Measurements from ENCODE around the gene GAREM1.
"Not testable (repeated sequence)": the region's sequence is repeated elsewhere in the genome, so short reads cannot be mapped to it uniquely, and the experiment has no call there.

Gene GAREM1

DNA sequence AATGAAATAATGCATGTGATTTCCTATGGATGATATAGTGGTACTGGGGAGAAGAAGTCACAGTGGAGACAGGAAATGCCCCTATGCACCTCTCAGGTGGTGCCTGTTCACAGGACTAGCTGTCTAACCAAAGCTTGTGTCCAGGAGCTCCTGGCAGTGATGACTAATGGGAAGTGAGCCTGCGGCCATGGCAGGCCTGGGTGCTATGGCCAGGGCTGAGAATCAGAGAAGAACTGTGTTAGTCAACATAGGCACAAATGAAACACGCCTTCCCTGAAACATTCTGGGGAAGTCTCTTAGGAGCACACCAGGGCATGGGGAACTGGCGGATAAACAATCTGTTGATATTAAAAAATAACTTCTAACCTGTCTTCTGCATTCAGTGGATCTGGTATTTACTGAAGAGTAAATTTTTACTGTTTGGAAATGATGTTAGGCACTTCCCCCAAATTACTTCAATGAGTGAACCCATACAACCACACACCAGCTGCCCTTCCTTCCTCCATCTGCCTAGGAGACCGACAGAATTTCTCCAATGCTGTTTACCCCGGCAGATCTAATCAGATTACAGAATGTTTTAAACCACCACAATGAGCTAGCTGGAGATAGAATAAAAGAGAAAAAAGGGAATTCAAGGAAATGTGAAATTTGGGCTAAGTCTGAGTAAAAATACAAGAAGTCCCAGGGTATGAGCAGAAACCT is 213.4 kb downstream of the GAREM1 start:
- no peak for DNase-seq (ENCODE audit: low read depth)

DNA sequence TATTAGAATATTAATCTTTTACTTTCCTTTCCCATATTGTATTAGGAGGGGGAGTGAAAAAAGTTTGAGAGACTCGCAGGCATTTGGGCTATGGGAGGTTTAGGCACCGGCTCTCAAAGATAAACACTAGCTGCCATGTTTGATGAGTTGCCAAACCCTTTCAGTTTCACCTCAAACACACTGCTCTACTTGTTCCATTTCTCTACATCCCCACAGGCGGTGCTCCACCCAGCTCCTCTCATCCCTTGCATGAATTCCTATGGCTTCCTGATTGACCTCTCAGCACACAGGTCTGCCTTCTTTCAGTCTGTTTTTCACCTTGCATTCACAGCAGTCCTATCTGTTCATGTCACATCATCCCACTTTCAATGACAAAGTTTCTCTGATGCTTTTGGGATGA is 215.1 kb downstream of the GAREM1 start:
- DNase-seq (ENCODE audit: low read depth), result no peak

DNA sequence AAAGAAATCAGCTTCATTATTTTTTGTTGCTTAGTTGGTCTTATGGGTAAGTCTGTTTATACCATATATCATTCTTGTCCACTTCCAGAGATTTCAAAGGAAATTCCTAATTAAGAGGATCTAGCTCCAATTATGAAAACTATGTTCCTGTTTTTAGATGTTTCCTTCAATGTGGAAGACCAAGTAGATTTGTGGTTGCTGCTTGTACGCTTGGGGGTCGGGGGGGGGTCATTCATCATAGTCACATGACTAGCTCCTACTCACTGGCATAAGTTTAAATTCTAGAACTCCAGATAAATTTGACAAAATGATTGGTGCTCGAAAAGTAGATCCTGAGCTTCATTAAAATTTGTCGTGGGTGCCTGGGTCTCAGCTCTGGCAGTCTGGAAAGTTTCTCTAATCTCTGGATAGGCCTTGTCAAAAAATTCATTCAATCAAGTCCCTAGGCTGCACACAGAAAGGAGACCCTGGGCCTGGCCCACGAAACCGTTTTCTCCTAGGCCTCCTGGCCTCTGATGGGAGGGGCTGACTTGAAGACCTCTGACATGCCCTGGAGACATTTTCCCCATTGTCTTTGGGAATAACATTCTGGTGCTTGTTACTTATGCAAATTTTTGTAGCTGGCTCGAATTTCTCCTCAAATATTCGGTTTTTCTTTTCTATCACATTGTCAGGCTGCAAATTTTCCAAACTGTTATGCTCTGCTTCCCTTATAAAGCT is 218.4 kb downstream of the GAREM1 start:
- no peak for DNase-seq (ENCODE audit: low read depth)

DNA sequence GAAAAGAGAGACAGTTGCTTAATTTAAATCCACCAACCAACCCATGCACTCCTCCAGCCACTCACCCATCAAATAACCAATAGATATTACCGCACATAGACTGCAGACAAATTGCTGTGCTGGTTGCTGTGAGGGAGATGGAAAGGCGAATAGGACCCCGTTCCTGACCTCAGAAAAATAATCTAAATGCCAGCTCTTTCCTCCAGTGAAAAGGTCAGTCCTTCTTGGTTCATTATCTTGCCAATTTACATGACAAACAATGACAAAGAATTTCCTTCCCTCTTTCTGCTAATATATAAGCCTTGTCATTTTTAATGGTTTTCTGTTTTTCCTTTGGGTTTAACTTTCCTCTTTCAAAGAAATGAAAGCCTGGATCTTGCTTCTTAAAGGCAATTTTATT is 219.2 kb downstream of the GAREM1 start:
- DNase-seq (ENCODE audit: low read depth), result no peak

DNA sequence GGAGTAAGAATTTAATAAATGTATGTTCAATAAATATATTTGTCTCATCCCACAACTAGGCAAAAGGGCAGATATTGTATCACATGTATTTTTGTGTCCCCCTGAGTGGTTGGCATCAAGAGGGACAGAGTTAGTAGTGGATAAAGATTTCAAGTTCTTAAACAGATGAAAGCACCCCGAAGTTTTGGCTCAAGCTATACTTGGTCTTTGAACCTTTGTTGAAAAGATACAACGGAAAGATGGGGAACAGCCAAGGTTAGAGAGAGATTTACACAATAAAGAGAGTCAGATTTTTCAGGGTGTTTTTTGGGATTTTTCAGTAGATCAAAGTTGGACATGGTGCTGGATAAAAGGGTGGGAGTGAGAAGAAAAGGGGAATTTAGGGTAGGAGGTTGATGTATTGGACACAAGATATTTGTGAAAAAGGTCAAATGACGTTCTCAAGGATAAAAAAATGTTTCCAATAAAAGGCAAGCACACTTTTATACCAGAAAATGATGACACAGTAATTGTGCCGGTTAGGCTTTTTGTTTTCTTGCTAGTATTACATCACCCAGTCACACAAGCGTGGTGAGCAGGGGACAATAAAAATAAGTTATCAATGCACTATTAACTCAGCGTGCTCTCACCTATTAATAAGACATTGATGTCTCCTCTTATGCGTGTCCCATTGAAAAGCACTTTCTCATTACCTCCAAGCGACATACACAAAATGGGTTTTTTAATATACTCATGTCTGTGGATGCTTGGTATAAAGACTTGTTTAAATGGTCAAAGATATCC is 221.3 kb downstream of the GAREM1 start:
- DNase-seq (ENCODE audit: low read depth), result no peak

DNA sequence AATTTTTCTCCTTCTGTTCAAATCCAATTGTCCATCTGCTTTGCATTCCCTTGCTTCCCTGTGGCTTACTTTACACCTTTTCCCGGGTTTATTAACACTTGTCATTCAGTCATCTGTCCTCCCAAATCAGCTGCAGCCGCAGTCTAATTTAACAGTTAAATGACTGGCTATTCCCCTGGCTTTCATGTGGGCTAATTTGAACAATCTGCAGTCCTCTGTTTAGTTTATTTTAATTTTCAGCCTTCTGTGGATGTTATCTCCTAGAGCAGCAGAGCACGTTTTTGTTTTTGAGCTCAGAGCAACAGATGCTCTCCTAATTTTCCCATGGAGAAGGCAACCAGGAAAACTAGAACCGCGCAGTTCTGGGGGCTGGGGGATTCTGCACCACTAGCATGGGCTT is 225.8 kb downstream of the GAREM1 start:
- no peak for DNase-seq (ENCODE audit: low read depth)

DNA sequence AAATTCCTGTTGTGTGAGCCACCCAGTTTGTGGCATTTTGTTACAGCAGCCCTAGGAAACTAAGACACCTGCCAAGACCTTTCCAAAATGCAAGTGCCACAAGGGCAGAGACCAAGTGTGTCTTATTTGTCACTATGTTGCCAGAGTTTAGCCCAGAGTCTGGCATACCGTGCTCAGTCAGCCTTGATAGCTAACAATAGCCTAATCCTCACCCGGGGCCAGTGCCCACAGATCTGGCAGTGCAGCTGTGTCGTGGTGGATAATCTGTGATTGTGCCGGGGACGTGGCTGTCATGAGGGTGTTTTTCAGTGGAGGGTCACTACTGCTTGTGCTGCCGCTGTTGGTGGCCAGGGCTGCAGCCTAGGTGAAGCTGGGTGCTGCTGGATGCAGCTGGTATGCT is 227.3 kb downstream of the GAREM1 start:
- DNase-seq (ENCODE audit: low read depth), result no peak

DNA sequence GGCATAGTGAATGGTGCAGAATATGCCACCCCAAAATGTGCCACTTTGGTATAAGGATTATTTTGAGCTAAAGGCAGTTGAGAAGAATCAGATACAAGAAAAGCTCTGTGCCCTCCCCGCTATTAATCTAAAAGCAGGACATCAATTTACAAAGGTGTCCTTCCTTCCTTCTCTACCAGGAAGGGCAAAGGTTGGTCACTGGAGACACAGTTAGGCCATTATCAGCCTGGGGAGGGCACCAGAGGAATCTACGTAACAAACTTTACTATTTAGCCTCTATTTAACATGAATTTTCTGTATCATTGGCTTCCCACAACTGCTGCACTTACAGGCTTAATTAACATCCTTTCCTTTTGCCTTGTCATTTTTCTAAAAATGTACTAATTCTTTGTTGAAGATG is 228.3 kb downstream of the GAREM1 start:
- no peak for DNase-seq (ENCODE audit: low read depth)

DNA sequence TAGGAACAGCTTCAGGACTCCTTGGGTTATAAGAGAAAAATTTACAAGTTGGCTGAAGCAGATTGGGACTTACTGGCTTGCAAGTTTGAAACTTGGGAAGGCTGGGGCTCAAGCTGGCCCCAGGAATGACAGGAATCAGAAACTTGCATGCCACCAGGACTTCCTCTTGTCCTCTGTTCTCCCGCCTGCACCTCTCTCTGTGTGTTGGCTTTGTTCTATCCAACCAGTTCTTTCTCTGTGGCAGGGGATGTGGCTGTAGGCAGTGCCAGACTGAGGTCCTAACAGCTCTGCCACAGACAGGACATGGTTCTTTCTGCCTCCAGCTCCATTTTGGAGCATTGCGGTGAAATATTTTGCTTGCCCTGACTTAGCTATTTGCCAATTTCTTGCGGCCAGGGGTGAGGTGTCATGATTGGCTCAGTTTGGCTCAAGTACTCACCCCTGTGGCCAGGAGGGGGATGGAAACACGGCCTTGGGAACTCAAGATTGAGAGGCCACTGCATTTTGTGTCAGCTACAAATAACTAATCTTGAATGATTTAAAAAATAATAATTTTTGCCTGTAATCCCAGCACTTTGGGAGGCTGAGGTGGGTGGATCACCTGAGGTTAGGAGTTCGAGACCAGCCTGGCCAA is 231.9 kb downstream of the GAREM1 start:
- DNase-seq (ENCODE audit: low read depth), result no peak

DNA sequence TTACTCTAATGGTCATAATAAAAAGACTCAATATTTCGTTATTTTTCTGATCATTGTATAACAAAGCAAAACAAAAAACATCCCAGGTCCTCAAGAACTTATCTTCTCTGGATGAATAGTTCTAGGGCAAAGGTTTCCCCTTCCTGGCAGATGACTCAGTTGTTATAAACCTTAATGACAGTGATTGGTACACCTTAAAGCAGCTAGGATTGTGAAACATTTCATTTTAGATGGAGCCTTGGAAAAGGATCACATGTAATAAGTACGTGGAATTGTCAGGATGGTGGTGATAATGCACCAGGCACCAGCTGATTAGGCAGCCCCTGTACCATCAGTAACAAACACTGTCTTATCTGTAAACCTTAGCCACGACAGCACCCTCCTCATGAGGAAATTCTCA is 233.6 kb downstream of the GAREM1 start:
- no peak for DNase-seq (ENCODE audit: low read depth)

DNA sequence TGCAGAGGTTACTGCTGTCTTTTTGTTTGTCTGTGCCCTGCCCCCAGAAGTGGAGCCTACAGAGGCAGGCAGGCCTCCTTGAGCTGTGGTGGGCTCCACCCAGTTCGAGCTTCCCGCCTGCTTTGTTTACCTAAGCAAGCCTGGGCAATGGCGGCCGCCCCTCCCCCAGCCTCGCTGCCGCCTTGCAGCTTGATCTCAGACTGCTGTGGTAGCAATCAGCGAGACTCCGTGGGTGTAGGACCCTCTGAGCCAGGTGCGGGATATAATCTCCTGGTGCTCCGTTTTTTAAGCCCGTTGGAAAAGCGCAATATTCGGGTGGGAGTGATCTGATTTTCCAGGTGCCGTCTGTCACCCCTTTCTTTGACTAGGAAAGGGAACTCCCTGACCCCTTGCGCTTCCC is 237.3 kb downstream of the GAREM1 start:
- DNase-seq (ENCODE audit: low read depth), result not testable (repeated sequence)

DNA sequence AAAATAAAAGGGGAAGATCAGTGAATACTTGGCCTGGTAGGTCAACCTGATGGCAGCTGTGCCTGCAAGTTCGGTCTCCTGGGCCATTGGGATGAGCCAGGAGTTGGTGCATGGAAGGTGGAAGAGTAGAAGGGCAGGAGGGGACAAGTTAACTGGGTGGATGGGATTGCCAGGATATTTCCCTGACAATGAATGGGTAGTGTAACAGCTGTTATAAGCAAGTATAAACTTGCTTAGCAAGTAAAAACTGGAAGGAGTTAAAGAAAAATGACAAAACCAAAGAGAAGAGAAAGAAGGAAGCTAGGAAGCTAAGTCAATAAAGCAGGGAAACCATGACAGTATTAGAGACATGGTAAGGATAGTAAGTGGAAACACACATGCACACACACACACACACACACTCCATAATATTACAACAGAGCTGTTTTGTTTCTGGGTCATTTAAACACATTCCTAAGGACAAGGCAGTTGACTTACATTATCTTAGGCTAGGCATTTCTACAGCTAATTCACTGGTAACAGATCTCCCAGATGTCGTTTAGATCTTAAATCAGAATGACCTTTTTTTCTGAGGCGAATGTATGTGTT is 251.2 kb downstream of the GAREM1 start:
- no peak for DNase-seq (ENCODE audit: low read depth)

DNA sequence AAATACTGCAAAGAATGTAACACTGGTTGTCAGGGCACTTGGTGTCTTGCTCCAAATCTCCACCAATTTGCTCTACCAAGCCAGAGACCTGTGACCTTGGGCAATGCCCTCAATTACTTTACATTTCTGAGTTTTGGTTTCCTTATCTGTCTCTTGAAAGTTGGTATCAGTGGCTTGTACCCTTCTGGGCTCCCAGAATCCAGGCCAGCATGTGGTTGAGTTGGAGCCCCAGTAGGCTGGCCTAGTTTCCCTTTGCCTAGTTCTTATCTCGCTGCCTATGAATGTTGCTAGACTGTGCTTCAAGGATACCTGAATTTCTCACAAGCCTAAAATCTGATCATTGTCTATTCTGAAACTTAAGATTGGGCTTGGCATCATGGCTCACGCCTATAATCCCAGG is 254.3 kb downstream of the GAREM1 start:
- DNase-seq (ENCODE audit: low read depth), result no peak

DNA sequence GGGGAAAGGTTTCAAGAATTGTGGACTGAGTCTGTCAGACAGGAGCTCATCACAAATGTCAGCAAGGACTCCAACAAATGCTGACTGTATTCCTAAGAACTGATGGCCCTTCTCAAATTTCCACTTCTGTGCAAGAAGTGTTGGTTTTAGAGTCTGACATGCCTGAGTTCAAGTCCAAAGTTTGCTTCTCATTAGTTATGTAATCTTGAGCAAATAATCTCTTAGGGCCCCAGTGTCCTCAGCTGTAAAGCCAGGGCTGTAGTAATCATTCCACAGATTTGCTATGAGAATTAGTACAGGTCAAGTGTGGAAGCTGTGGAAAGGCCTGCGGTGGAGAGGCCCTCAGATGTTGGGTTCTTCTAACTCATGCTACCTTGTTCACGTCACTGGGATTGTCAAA is 257.0 kb downstream of the GAREM1 start:
- DNase-seq (ENCODE audit: low read depth), result no peak

All from activated T-cell treated with anti-CD3 and anti-CD28 coated beads for 1 hour (primary cell).